Head of caudate nucleus (tissue), 42 donors: ENCODE results near the gene HOXA5.
A peak's percentile ranks its signal among the peaks of the same experiment; 100 is the strongest.

Experiments used
- DNase-seq, 42 donors: peaks; one replicate each; pipeline versions ENCODE4 v3.0.0 to v3.0.0-alpha.2; 2020 to 2021; ENCODE audit warnings: mixed read lengths in 7 of 42
- intact Hi-C: fragments of 100-400 bp; cut with DNase I; formaldehyde crosslinking; loops from one replicate; pipeline ENCODE4 v1.15.0; 2022

The HOXA5 gene

DNA sequence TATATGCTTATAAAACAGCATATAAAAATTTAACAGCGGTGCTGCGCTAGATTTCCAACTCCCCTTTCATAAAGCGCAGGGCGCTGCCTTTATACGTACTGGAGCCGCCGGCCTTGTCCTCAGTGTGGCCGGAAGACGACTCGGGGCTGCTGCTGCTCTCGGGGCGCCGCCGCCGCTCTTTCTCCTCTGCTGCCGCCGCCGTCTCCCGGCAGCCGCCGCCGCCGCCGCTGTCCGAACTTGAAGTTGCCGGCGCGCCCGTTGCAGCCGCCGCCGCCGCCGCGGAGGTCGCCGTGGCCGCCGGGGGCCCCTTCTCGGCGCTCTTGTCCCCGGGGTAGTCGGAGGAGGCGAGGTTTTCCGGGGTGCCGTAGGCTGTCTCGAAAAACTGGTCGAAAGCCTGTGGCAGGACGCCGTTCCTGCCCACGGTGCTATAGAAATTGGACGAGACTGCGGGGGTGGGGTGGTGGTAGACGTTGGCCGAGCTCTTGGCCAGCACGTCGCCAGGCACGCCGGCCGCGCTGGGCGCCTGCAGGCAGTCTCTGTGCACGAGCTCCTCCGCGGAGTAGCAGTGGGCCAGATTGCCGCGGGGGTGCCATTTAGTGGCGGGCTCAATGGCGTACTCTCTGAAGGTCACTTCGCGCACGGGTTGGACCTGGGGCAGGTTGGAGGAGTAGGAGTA is 41.0 kb upstream of the HOXA5 start:
- DNase-seq: peak in 7 of 42 donors; percentile 8 to 28 (median 14)
- intact Hi-C loops: no loop called here

DNA sequence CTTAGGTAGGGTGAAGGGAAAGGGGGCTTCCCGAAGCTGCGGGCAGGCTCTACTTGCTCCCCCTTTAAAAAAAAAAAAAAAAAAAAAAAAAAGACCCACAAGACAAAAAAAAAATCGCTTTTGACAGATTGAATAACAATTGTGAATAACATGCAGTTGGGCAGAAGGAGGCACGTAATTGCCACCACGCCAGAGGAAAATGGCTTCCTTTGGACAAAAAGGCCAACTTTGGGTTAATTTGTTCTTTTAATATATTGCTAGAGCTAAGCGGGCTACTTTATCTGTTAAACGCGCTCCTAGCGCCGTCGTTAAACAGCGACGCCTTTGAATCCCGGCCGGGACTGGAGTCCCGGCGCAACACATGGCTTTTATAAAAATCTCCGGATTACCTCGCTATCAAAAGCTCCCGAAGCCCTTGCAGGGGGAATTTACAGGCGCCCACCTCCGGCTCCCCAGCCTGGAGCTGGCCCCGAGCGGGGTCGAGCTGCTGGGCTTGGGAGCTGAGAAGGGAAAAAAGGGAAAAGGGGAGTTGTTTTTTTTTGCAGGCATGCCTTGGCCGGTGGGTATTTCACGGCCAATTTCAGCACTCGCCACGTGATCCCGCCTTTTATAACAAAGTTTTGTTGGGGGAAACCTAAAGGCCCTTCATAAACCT is 40.3 kb upstream of the HOXA5 start:
- DNase-seq: peak in 5 of 42 donors; percentile 3 to 23 (median 4)
- intact Hi-C loops: no loop called here

DNA sequence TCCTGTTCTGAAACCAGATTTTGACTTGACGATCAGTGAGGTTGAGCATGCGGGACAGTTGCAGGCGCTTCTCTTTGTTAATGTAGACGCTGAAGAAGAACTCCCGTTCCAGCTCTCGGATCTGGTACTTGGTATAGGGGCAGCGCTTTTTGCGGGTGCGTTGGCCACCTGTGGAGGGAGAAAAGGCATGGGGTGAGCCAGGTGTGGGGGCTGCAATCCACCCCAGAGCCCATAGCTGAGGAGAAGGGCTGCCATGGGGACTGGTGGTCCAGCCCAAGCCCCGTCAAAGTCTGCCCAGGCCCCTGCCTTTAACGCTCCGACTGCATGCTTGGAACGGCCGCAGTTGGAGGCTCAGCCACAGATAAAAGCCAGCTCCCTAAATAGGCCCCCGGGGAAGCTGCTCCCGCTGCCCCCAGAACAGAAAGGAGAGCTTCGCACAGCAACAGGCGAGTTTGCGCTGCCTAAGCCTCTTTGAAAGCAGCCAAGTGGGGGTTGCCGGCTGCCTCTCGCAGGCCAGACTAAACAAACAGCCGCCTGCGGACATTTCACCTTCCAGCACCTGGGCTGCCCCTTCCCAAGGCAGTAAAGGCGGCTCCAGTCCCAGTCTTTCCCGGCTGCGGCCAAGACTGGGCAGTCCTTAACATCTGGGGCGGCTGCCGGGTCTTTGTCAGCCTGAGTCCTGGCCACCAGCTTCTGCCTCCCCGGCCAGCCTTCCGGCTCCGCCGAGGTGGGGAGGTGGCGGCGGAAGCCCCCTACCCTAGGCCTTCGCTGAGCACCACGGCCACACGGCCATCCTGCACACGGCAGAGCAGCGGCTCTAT is 39.6 kb upstream of the HOXA5 start:
- intact Hi-C loops: no loop called here

DNA sequence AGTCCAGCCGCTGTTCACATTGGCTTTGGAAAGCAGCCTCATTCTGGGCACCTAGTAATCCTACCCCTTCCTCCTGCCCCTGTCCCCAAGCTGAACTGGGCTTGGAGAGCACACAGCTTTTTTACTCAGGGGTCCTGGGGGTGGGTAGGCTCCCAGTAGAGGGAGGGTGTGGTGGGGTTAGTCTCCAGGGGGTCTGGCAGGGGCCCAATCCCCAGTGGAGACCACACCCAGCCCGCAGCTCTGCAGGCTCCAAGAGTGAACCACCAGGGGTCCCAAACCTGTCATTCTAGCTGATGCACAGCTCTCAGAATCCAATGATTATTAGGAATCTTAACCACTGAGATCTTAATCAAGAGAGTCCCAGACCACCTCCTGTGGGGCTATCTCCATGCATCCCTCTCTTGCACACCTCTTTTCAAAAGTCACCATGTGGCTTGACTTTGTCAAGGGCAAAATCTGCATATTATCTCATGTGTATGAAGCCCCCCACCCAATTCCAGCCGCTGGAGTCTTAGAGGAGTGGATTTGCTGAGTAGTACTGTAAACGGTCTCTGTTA is 38.9 kb upstream of the HOXA5 start:
- peak in 6 of 42 donors; percentile 1 to 11 (median 6) for DNase-seq
- intact Hi-C loops: no loop called here

More for the DNA sequence above, 39.6 kb upstream of the HOXA5 start:
- peak in 8 of 42 donors; percentile 5 to 36 (median 12) for DNase-seq

DNA sequence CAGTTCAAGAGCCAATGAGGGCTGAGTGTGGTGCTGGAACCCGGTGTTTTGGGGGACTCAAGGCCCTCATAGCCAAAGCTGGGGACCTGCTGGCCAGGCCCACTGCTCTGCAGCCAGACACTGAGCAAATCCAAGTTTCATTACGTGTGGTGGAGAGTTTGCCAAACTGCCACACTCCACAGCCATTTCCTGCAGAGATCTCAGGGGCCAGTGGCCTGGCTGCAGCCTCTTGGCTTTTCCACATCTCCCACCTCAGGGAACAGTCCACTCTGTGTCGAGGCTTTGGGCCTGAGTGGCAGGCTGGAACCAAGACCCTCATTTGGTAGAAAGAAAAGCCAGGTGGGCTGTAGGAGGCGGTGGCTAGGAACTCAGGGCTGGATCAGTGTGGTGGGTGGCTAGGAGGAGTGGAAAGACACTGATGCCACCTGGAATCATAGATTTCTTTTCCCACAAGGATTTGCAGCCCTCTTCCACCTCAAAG is 38.4 kb upstream of the HOXA5 start:
- peak in 2 of 42 donors; percentile 2 to 6 for DNase-seq
- intact Hi-C loops: no loop called here

DNA sequence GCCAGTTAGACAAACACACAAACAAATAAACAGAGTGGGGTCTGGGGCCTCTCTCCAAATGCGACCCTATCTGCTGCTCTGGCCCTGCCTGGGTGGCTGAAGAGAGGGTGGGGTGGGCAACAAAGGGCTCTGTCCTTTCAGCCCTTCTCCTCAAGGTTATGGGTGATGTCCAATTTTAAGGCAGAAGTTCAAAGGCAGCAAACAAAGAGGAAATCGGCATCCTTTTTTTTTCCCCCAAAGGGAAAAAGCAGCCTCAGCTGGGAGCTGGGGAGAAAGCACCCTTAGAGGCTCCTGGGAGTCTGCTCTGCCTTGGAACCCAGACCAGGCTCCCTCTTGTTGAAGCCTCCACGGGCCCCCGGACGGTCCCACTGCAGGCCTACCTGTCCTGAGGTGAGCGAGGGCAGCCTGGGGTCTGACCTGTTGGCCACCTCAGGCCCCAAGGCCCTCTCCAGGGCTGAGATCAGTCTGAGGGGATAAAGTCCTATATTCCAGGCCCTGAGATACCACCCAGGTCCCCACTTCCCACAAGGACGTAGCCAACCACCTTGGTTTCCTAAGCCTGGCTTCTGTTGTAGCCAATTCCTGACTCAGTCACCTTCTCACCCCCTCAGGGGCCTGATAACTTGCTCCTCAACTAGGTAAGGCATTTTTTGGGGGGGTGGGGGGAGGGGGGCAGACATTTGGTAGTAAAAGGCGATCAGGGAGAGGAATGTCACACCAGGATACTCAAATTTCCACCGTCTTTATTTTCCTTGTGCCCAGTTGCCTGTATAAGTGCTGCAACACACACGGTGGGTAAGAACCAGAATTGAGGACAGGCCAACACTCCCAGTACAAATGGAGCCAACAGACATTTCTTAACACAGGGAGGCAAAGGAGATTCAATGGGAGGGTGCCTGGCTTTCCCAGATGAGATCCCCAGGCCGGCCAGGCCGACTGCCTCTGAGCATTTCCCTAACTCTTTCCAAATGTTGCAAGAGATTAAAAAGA is 37.2 kb upstream of the HOXA5 start:
- intact Hi-C loops: no loop called here
- DNase-seq: peak in 3 of 42 donors; percentile 3 to 17 (median 13)

DNA sequence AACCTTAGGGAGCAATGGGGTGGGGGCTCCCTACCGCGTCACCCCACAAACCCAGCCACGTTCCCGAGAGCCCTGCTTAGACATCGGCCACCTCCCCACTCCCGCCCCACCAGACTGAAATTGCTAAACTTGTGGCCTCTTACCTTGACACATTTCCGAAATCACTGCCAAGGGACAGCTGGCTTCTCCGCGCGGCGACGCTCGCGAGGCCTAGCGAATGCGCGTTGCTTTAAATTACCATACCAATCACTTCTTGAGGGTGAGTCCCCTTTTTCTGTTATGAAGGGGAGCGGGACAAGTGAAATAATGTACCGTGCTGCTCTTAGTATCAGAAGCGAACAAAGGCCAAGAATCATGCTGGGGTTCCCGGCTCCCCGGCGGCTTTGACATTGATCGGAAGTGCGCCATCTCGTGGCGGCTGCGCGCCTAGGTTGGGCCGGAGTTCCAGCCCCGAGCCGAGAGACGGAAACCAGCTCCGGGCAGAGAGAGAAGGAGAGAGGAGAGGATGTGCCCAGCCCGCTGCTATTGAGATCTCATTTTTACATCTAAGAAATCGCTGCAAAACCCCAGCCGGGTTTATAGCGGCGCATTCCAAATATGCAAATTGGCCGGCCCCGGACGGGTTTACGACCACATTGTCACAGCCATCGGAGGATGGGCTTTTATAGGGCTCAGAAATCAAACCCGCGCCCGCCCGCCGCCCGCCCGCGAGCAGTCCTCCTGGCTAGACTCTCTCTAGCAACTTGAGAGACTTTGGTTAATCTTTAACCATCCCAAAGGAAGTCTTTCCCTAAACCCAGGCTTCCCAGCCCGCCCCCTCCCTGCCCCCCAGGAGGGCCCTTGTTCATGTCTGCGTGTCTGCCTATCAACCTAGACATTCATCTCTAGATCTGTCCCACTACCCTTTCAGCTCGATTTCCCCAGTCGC is 36.3 kb upstream of the HOXA5 start:
- intact Hi-C loops: no loop called here
- DNase-seq: peak in 21 of 42 donors; percentile 3 to 68 (median 38)

DNA sequence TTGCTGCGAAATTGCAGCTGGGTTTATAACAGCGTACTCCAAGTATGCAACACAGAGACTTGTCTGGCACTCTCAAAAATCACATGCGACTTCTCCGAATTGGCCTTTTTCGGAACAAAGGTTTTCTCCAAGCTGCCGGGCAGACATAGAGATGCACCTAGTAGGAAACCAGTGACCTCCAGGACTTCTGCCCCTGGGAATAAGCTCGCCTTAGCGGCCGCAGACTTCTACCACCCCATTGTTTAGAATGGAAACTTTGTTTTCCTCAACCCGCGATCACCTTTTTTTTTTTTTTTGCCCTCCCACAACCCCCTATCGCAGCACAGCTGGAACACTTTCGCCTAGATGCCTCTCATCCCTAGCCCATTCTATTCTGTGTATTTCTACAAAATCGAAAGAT is 35.5 kb upstream of the HOXA5 start:
- DNase-seq: peak in 1 of 42 donors; percentile 2
- intact Hi-C loops: no loop called here

DNA sequence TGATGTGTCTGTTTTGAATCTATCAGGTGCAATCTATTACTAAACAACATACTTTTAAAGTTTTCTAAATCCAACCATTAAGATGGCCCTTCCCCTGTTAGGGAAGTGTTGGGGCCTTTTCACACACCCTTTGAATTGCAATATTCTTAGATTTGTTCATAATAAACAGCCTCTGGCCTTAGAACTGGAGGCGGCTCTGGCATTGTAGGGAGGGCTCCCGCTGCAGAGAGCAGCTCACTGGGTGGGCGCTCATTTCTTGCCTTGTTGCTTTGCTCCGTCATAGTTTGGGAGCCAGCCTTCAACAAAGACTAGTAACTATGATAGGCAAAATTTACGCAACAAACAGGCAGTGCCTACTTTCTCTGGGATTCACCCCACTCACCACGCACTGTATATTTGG is 34.9 kb upstream of the HOXA5 start:
- intact Hi-C loops: no loop called here
- peak in 1 of 42 donors; percentile 6 for DNase-seq

DNA sequence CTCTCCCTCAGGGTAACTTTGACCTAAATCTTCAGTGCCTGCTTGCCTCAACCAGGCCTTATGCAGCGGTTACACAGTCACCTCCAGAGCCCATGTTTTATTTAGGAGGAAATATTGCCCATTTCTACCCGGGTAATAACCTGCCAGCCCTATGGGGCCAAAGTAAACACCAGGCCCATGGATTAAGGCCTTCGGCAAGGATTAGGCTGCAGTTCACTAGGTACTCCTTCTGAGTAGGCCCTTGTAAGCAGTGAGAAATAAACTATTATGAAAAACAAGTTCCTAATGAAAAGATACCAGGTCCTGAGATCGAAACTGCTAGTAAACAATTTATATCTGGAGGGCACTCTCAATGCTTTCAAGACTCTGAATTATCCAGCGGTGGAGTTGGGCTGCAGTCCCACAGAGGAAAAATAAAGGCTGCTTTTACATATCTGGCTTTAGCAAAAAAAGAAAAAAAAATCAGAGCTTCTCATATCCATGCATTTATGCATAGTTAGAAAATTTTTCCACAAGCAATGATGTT is 34.4 kb upstream of the HOXA5 start:
- intact Hi-C loops: no loop called here
- no peak for DNase-seq

DNA sequence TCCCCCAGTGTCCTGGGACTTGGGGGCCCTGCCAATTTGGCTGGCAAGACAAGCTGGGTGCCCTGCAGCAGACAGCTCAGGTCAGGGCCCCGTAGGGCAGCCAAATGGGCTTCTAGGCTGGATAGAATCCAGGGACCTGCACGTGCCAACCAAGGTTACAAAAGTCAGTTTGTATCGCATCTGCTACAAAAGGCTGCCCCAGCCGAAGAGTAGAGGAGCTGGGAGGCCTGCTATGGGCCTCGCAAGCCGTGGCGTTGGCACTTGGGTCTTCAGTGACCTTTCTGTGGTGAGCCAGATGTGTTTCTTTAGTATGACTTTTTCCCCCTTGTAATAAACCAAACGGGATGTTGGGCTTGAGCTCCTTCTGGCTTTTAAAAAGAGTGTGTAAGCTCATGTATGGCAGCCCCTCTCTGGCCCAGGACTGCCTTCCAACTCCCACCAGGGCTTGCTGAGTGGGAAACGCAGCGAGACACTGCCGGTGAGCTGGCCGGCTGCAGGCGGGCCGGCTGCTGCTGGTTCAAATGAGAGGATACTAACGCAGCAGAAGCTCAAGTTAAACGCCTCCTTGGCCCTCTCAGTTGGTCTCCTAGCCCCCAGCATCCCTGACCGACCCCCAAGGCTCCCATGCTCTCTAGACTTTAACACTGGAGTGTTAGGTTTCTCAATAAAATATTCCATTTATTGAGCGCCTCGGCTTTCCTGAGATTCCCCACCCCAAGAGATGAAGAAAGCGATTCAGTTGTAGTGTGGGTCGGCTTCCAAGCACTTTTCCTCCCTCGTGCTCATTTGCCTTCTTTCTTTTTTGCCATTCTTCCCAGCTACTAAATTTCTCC is 33.7 kb upstream of the HOXA5 start:
- intact Hi-C loops: no loop called here
- peak in 3 of 42 donors; percentile 2 to 12 (median 9) for DNase-seq

DNA sequence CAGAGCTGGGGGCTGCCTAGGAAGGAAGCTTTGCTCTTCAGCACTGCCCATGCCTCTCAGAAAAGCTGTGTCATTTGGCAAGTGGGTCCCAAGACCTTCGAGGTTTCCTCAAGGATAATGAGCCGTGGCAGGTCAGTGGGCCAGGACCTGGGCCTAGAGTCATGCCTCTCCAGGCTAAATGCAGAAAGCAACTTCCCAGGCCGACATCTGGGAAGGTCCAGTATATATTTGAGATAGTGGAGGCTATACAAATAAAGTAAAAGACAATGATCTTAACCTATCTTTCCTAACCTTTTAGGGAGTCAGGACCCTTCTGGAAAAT is 33.0 kb upstream of the HOXA5 start:
- intact Hi-C loops: no loop called here
- peak in 3 of 42 donors; percentile 3 to 9 (median 8) for DNase-seq

DNA sequence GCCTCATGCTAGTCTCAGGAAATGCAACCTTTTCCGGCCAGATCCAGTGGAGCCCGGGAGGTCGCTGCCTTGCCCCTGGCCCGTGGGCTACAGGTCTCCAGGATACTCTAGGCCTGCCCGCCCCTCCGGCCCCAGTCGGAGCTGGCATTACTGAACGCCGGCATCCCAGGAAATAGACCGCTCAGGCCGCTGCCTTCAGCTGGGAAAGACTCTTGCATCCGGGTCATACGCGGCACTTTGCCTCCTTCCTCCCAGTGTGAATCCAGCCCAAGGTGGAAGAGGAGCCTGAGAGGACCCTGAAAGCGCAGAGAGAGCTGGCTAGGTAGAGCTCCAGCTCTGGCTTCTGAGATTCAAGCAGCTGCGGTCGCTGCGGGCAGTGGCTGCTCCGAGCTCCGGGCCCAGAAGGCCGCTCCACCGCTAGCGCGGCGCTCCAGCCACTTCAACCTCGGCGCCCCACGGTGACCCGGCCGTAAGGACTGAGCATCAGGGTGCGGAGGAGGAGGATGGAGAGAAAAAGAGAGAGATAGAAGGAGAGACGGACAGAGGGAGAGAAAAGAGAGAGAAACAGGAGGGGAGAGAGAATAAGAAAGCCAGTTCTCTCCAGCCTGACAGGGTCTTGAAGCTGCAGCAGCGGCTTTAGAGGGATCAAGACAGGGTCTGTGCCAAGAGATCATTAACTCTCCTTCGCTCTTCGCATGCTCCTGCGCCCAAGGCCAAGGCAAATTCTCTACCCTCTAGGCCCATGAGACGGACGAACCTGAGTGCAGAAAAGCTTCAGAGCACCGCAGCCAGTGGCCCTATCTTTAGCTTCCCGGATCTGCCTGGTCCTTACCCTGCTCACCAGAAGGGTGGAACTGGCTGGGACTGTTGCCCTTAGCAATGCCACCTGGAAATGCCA is 32.4 kb upstream of the HOXA5 start:
- peak in 6 of 42 donors; percentile 2 to 18 (median 10) for DNase-seq
- intact Hi-C loops: no loop called here

DNA sequence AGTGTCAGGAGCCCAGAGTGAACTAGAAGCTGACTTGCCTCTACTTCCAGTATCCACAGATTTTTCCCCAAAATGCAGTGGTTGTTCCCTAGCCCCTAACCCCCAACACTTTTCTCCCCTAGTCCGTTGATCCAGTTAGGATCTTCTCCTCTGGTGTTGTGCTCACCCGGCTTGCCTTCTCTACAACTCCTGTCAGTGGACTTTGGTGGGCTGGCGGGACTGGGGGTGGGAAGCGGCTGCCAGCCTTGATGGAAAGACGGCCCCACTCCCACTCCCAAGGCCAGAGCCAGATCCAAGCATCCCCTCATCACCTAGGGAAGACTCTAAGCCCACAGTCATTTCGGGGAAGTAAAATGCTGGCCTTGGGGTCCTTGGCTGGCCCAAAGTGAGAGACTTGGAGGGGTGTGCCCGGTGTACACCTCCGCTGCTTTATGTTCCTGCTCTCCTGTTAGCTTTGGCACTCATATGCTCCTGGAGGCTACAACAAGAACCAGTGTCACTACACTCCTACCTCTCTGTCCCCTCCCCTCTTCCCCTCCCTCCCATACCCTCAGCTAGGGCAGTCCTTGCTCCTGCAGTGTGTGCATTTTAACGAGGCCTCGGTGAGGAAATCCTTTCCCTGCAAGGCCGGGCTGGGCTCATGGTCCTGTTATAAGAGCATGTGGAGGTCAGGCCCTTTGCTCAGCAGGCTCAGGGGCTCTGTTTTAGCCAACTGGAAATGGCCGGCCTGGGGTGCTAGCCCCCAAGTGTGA is 31.6 kb upstream of the HOXA5 start:
- peak in 4 of 42 donors; percentile 4 to 20 (median 6) for DNase-seq
- intact Hi-C loops: no loop called here
